Metanephros (tissue), 1 donor: ENCODE results near the gene RNASEH1. TPM values are rescaled to one million over a fixed set of nuclear protein-coding genes. Genes with fewer than 3 reads are reported as not detected.

Experiments used
- total RNA-seq: library from RNA; depleted of rRNA; stranded (reverse); fragments of >200 nt; gene quantifications from one replicate; pipeline ENCODE4 v1.2.3, GENCODE V29; 2014

RNASEH1 gene
- 16.5 TPM for total RNA-seq

DNA sequence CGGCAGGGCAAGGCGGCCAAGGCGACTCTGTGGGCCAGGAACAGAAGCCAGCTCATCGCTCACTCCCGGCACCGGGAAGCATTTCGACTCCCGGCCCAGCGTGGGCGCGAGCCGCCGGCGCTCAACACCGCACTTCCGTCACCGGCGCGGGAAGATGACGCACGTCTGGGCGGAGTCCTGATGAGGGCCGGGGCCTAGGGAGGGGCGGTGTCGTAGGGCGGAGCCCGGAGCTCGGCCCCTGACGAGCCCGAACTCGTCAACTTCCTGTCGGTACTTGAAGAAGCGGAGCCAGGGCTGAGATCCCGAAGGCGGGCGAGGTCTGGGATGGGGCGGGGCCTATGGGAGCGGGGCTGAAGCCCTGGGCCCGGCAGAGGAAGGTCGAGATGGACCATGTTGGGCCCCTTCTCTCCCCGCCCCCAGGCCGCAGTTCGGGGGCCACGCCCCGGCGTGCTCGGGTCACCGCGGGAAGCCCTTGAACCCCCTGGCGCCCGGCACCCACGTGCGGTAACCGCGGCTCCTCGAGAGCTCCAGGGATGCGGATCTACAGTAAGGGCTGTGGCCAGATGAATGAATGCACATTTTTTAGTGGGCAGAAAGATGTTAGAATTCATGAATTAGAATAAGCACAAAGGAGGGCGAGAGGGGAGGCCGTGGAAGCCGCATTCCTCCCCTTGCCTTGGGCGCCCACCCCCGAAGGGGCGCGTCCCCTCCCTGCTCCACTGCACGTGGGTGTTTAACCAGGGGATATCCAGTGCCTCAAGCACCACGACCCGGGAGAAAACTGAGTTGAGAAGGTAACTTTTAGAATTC, at the start of gene RNASEH1:
Gene RNASEH1, minus strand, starts transcription at position 129 of the 810 bp plus-strand sequence. Its CDS starts 73 bp downstream, at position 56.

GRCh38 chr2:3594493-3595281, 36.6 kb upstream of the RNASEH1 start, which contains the start of gene COLEC11:
COLEC11 (plus strand) TSS chr2:3595112; CDS start chr2:3604341, 9,229 bp downstream.

DNA sequence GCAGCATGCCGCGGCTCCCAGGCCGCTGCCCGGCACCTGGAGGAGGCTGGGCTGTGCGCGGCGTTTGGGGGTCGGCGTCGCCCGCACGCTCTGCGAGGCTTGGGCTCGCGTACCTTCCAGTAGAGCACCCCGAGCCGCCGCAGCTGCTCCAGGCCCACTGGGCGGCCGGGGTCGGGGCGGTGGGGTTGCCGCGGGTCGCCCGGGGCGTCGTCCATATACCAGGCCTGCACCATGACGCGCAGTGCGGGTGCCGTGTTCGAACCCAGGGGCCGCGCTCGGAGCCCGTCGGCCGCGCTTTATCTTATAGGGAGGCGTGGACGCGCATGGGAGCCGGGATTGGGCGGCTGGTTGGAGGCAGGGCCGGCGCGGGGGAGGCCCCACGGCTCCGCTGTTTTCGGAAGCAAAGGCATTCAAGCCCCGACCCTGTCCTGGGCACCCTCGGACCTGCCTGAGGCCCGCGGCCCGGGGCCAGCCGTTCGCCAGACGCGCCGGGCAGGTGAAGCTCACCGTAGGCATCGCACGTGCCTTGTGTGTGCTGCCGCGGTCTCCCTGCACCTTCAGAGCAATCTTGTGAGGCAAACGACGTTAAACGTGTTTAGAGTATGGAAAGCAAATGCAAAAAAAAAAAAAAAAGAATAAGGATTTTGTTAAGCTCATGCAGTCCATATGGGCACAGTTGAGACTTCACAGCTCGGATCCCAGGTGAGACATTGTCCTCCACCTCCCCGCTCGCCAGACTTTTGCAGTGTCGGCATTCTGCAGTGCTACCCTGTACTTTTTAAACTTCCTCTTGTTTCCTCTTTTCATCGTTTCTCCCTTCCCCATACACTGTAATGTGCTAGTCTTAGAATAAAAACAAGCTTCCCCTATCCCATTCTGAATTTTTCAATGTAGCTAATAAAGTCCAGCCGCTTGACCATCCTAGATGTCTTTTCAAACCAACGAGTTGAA, 38.6 kb downstream of the RNASEH1 start, which contains the start of gene ADI1:
Gene ADI1, minus strand, starts transcription at position 277 of the 951 bp plus-strand sequence. Its CDS starts 44 bp downstream, at position 233.

Other genes with a start within 250 kb of the RNASEH1 start
- gene EIPR1, start 180.5 kb downstream of the RNASEH1 start, total RNA-seq: 25.7 TPM
- gene TRAPPC12, start 178.6 kb downstream of the RNASEH1 start, total RNA-seq: 127 TPM
- gene ADI1, start 38.8 kb downstream of the RNASEH1 start, total RNA-seq: 34.9 TPM
- gene RPS7, start 16.9 kb upstream of the RNASEH1 start, total RNA-seq: 1,432 TPM
- gene COLEC11, start 36.8 kb upstream of the RNASEH1 start, total RNA-seq: 2.6 TPM
- not detected for gene ALLC, start 99.9 kb upstream of the RNASEH1 start, total RNA-seq
- gene DCDC2C, start 145.2 kb upstream of the RNASEH1 start, total RNA-seq: 0.93 TPM